Stimulated activated memory B cell treated with anti-CD40 and anti-IgM and Interleukin-4, amounts not matched to agents 10 μg/mL and 1 μg/mL and 100 μg/mL, for 72 hours (primary cell): ENCODE data around the gene TNC.

ENCODE experiments used
- ATAC-seq: fragments of 150-1000 bp; cut with Tn5 transposase; 2 replicates; pipeline ENCODE4 v1.10.0; 2021
- H3K27ac Mint-ChIP-seq: one replicate; pipeline ENCODE4 v1.8.0; 2022; ENCODE audit warnings: mild to moderate bottlenecking, mixed read lengths
- H3K27me3 Mint-ChIP-seq: one replicate; pipeline ENCODE4 v1.8.0; 2022; ENCODE audit warnings: mixed read lengths
- H3K36me3 Mint-ChIP-seq: one replicate; pipeline ENCODE4 v1.8.0; 2022; ENCODE audit warnings: mixed read lengths
- H3K4me1 Mint-ChIP-seq: one replicate; pipeline ENCODE4 v1.8.0; 2022; ENCODE audit warnings: mixed read lengths
- H3K4me3 Mint-ChIP-seq: one replicate; pipeline ENCODE4 v1.8.0; 2022; ENCODE audit warnings: mild to moderate bottlenecking, moderate library complexity, mixed read lengths
- H3K9me3 Mint-ChIP-seq: one replicate; pipeline ENCODE4 v1.8.0; 2022; ENCODE audit warnings: mixed read lengths

The TNC gene

GRCh38 chr9:115002371-115003120 is 115.4 kb downstream of the TNC start:
- H3K27ac Mint-ChIP-seq: no peak overlapping the region
- peaks cover 42% of the 10 kb centered on the region for H3K27me3 Mint-ChIP-seq
- ATAC-seq: no peak
- H3K4me3 Mint-ChIP-seq: no peak overlapping the region
- no peaks in the 10 kb centered on the region for H3K36me3 Mint-ChIP-seq
- no peaks in the 10 kb centered on the region for H3K9me3 Mint-ChIP-seq
- peaks cover 13% of the 10 kb centered on the region for H3K4me1 Mint-ChIP-seq

- Mint-ChIP-seq H3K4me1 (peaks cover 13% of the 10 kb centered on the region), H3K27ac (no peak overlapping the region), H3K36me3 (no peaks in the 10 kb centered on the region), H3K9me3 (no peaks in the 10 kb centered on the region), H3K27me3 (peaks cover 33% of the 10 kb centered on the region), H3K4me3 (no peak overlapping the region)
- ATAC-seq: peak; percentile 75
These were observed 117.7 kb downstream of the TNC start for GRCh38 chr9:115000217-115000639.

GRCh38 chr9:114998326-114998725 is 119.6 kb downstream of the TNC start:
- Mint-ChIP-seq H3K4me3 (no peak overlapping the region), H3K4me1 (peaks cover 13% of the 10 kb centered on the region), H3K27ac (no peak overlapping the region), H3K27me3 (peaks cover 27% of the 10 kb centered on the region), H3K9me3 (no peaks in the 10 kb centered on the region), H3K36me3 (no peaks in the 10 kb centered on the region)
- ATAC-seq: no peak

- Mint-ChIP-seq H3K36me3 (no peaks in the 10 kb centered on the region), H3K4me1 (peaks cover 13% of the 10 kb centered on the region), H3K9me3 (no peaks in the 10 kb centered on the region), H3K27me3 (peaks cover 17% of the 10 kb centered on the region), H3K27ac (no peak overlapping the region), H3K4me3 (no peak overlapping the region)
- no peak for ATAC-seq
These were observed 122.2 kb downstream of the TNC start for GRCh38 chr9:114995681-114996221.

GRCh38 chr9:114994768-114995167 is 123.2 kb downstream of the TNC start:
- Mint-ChIP-seq H3K4me3 (no peak overlapping the region), H3K4me1 (peaks cover 17% of the 10 kb centered on the region), H3K36me3 (no peaks in the 10 kb centered on the region), H3K27ac (no peak overlapping the region), H3K9me3 (no peaks in the 10 kb centered on the region), H3K27me3 (peaks cover 13% of the 10 kb centered on the region)
- ATAC-seq: no peak

GRCh38 chr9:114991861-114992260 is 126.1 kb downstream of the TNC start:
- no peak overlapping the region for H3K27ac Mint-ChIP-seq
- no peak overlapping the region for H3K4me3 Mint-ChIP-seq
- H3K36me3 Mint-ChIP-seq: no peaks in the 10 kb centered on the region
- H3K9me3 Mint-ChIP-seq: no peaks in the 10 kb centered on the region
- ATAC-seq: no peak
- H3K27me3 Mint-ChIP-seq: no peaks in the 10 kb centered on the region
- H3K4me1 Mint-ChIP-seq: peaks cover 19% of the 10 kb centered on the region

- H3K27me3 Mint-ChIP-seq: no peaks in the 10 kb centered on the region
- H3K4me3 Mint-ChIP-seq: no peak overlapping the region
- no peaks in the 10 kb centered on the region for H3K36me3 Mint-ChIP-seq
- H3K27ac Mint-ChIP-seq: no peak overlapping the region
- no peak for ATAC-seq
- no peaks in the 10 kb centered on the region for H3K9me3 Mint-ChIP-seq
- H3K4me1 Mint-ChIP-seq: peaks cover 19% of the 10 kb centered on the region
These were observed 127.1 kb downstream of the TNC start for GRCh38 chr9:114990901-114991300.

- Mint-ChIP-seq H3K27ac (peak overlapping the region; percentile 79), H3K36me3 (no peaks in the 10 kb centered on the region), H3K9me3 (no peaks in the 10 kb centered on the region), H3K4me1 (peaks cover 19% of the 10 kb centered on the region), H3K27me3 (no peaks in the 10 kb centered on the region), H3K4me3 (peak overlapping the region; percentile 42)
- peak; percentile 75 for ATAC-seq
These were observed 128.2 kb downstream of the TNC start for GRCh38 chr9:114989600-114990410.

- Mint-ChIP-seq H3K27ac (peak overlapping the region; percentile 79), H3K4me1 (peaks cover 19% of the 10 kb centered on the region), H3K27me3 (no peaks in the 10 kb centered on the region), H3K9me3 (no peaks in the 10 kb centered on the region), H3K36me3 (no peaks in the 10 kb centered on the region), H3K4me3 (no peak overlapping the region)
- ATAC-seq: peak; percentile 86
These were observed 128.9 kb downstream of the TNC start for GRCh38 chr9:114988962-114989599.

- Mint-ChIP-seq H3K4me1 (peaks cover 19% of the 10 kb centered on the region), H3K4me3 (no peak overlapping the region)
These were observed 130.8 kb downstream of the TNC start for GRCh38 chr9:114987116-114987515.

GRCh38 chr9:114985959-114986501 is 131.9 kb downstream of the TNC start:
- Mint-ChIP-seq H3K27me3 (no peaks in the 10 kb centered on the region), H3K4me3 (no peak overlapping the region), H3K27ac (no peak overlapping the region), H3K4me1 (peaks cover 19% of the 10 kb centered on the region), H3K36me3 (no peaks in the 10 kb centered on the region), H3K9me3 (no peaks in the 10 kb centered on the region)
- no peak for ATAC-seq

More at GRCh38 chr9:114987116-114987515, 130.8 kb downstream of the TNC start:
- Mint-ChIP-seq H3K36me3 (no peaks in the 10 kb centered on the region), H3K9me3 (no peaks in the 10 kb centered on the region), H3K27ac (no peak overlapping the region), H3K27me3 (no peaks in the 10 kb centered on the region)
- no peak for ATAC-seq

- Mint-ChIP-seq H3K27ac (no peak overlapping the region), H3K9me3 (peaks cover 4% of the 10 kb centered on the region), H3K4me1 (no peaks in the 10 kb centered on the region), H3K4me3 (no peak overlapping the region), H3K36me3 (no peaks in the 10 kb centered on the region), H3K27me3 (peaks cover 9% of the 10 kb centered on the region)
- ATAC-seq: no peak
These were observed 136.9 kb downstream of the TNC start for GRCh38 chr9:114981063-114981462.

- Mint-ChIP-seq H3K36me3 (no peaks in the 10 kb centered on the region), H3K4me1 (no peaks in the 10 kb centered on the region), H3K27me3 (no peaks in the 10 kb centered on the region), H3K27ac (no peak overlapping the region), H3K9me3 (no peaks in the 10 kb centered on the region), H3K4me3 (no peak overlapping the region)
- ATAC-seq: no peak
These were observed 144.7 kb downstream of the TNC start for GRCh38 chr9:114973216-114973615.

- Mint-ChIP-seq H3K4me1 (no peaks in the 10 kb centered on the region), H3K9me3 (no peaks in the 10 kb centered on the region), H3K36me3 (no peaks in the 10 kb centered on the region), H3K4me3 (no peak overlapping the region), H3K27me3 (no peaks in the 10 kb centered on the region), H3K27ac (no peak overlapping the region)
- ATAC-seq: no peak
These were observed 145.3 kb downstream of the TNC start for GRCh38 chr9:114972510-114973136.
